Central memory CD4-positive, alpha-beta T cell (primary cell): ENCODE measurements around the gene PLXNC1.

Source experiments
- DNase-seq: peaks from one replicate; pipeline ENCODE4 v3.0.0; 2022

Gene PLXNC1

DNA sequence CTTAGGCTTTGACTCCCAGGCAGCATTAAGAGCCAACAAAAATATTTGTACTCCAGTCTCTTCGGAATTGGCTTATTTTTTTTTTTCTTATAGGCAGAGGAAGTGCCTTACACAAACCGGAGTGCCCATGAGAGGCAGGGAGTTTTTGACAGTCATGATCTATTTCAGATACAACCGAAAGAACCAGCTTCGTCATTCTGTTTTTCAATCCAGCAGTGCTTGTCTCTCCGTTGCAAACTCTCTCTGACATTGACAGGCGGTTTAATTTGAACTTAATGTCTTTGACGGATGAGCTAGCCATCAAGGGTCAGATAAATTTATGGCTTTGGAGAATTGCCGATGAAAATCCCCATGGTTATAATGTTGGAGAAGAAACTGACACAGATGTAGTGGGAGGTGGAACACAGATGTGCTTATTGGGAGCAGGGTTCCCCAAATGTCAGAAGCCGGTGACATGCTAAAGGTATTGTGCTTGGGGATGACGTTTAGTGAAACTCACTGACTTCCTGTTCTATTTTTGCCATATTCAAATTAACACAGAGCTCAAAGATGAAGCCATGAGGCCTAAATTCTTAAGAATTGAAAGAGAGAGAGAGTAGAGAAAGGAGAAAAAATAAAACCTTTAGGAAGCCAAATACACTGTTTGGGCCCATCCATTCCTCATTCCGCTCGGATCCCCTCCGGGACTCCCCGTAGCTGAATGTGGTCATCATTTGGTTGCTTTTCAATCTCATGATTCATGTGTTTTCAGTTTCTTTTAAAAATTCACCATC lies 59.7 kb downstream of the PLXNC1 start:
- peak; percentile 52 for DNase-seq

- DNase-seq = no peak
Measured at GRCh38 chr12:94208622-94208966, 60.2 kb downstream of the PLXNC1 start.

- DNase-seq = no peak
Measured at GRCh38 chr12:94209240-94209639, 60.9 kb downstream of the PLXNC1 start.

- DNase-seq = no peak
Measured at GRCh38 chr12:94211021-94211420, 62.6 kb downstream of the PLXNC1 start.

DNA sequence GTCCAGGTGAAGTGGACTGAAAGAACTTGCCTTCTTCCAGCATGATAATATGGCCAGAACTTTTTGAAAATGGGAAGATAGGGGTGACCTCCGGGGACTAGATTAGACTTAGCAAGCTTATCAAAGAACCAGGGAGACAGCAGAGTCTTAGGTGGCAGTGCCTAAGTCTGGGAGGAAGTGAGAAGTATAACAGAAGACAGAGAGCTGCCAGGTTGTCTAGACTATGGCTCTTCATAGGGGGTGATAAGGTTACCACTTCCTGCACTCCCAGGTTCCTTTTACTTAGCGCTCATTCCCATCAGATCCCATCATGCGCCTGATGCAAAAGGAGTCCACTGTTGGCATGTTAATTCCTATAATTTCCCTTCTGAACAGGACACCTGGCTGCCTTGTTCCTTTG lies 69.9 kb downstream of the PLXNC1 start:
- DNase-seq = no peak

DNA sequence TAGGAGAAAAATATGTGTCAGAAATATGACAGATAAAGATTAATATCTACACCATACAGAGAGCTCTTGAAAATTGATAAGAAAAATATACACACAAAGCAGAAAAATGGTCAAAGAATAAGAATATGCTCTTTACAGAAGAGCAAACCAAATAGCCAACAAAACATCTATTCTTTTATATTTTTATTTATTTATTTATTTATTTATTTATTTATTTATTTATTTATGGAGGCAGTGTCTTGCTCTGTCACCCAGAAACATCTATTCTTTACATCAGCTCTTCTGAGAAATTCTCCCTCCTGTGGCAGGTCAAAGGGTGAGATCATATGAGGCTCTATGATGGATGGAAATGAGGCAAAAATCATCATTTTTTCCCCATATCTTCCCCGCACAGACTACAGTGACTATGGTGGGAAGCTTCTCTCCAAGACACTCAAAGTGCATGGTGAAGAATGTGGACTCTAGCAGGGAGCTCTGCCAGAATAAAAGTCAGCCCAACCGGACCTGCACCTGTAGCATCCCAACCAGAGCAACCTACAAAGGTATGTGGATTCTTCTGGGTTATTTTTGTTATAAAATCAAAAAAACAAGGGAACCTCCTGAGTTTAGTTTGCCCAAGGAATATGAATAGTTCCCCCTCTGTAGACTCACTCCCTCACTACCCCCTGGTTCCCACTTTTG lies 71.4 kb downstream of the PLXNC1 start:
- no peak for DNase-seq

GRCh38 chr12:94220804-94221203 lies 72.4 kb downstream of the PLXNC1 start:
- no peak for DNase-seq

DNA sequence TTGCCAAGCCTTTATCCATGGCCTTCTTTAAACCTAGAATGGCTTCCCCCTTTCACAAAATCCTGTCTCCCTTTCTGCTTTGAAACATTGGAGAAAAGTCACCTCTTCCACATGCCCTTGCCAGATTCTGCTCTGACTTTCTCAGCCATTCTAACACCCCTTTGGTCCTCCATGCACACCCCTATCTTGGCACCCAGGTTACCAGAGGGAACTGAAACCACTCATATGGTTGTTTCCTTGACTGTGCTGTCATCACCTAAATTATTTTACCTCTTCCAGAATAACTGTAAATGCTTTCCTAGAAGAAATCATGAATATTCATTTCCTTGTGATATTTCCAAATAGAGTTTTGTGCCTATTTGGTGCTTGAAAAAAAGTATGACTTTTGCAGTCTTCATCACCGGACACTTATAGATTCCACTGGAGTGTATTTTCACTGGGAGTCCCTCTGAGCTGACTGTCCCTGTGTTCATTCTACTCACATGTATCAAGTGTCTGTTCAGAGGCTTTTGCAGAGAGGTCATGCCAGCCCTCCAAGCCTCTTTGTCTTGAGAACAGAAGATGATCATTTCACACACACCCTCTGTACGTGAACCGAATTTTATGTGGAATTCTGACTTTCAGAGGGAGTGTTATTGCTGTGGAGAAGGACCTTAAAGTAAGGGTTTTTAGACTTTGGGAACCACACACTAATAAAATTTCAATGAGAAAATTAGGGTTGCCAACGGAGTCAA lies 74.1 kb downstream of the PLXNC1 start:
- DNase-seq = no peak

DNA sequence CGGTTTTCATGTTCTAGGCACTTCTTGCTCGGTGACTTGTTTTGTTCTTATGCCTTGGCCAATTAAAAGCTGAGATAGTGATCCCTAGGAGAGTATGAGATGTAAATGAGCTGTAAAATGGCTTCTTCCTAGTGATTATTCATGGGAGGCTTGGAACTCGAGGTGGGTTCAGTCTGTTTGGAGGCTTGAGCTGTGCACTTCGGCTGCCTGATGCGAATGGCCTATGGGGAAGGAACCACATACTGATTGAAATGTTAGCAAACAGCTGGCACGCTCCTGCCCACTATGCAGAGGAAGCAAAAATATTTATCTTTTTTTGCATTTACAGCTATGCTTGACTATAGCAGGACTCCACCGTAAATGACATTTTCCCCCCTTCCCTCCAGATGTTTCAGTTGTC lies 75.5 kb downstream of the PLXNC1 start:
- no peak for DNase-seq

- DNase-seq = no peak
Measured at GRCh38 chr12:94225506-94225905, 77.1 kb downstream of the PLXNC1 start.

DNA sequence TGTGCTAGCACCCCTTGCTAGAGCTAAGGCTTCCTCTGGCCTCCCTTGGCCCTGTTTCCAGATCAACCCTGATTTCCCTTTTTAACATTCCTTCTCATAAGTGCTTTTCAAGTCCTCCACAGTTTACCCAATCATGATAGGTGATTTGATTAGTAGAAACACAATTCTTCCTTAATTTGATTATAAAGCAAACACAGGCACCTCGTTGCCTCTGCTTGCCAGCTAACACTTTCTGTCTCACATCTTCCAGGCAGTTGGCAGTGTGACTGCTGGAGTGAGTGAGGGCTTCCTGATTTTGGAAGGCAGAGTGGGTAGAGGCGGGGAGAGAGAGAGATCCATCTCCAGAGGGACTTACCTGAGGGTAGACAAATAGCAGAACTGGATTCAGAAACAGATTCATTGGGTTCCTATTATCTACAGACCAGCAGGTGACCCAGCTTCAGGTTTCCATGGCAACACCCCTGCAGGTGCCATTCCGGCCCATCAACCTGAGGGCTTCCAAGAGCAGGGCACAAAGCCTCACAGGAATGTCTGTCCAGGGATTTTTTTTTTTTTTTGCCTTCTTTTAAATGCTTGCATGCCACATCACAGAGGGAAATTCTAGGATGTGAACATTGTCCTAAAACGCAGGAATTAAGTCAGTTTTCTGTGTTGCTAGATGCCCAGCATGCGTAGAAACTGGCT lies 77.7 kb downstream of the PLXNC1 start:
- DNase-seq = no peak

GRCh38 chr12:94227066-94227465 lies 78.7 kb downstream of the PLXNC1 start:
- no peak for DNase-seq

DNA sequence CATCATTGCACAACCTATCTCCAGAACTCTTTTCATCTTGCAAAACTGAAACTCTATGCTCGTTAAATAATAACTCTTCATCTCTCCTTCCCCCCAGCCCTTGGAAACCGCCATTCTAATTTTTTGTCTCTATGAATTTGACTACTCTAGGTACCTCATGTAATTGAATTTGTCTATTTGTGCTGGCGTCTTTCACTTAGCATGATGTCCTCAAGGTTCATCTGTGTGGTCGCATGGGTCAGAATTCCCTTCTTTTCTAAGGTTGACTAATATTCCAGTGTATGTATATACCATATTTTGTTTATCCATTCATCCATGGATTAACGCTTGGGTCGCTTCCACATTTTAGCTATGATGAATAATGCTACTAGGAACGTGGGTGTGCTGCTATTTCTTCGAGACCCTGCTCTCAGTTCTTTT lies 80.1 kb downstream of the PLXNC1 start:
- DNase-seq = no peak

DNA sequence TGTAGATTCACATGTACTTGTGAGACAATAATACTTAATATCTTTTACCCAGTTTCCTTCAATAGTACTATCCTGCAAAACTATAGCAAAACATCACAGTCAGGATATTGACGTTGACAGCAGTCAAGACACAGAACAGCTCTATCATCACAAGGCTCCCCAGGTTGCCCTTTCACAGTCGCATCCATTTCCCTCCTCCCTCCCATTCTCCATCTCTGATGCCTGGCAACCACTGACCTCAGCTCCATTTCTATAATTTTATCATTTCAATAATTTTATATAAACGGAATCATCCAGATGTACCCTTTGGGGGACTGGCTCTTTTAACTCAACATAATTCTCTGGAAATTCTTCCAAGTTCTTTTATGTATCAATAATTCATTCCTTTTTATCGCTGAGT lies 81.5 kb downstream of the PLXNC1 start:
- DNase-seq = no peak

DNA sequence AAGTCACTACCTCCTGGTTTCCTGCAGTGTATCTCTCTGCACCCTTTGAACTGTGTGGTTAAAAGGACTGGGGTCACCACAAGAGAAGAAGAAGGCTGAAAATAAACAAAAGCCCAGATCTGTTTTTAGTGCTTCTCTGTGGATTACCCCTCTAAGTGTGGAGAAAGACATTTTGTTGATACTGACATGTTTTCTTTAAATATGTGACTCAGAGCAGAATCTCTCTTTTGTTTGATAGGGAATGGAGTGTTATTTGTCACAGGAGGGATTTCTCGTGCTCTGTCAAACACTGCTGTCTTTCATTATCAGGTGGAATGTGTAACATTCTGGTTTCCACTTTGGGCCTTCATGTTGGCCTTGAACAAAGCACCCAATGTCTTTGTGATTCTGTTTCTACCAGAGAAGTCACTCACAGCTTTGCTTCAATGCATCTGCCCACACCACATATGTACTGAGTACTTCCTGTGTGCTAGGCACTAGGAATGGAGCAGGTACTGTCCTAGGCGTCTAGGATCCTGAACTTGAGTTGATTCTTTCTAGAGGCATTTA lies 82.1 kb downstream of the PLXNC1 start:
- no peak for DNase-seq

- DNase-seq = no peak
Measured at GRCh38 chr12:94231709-94232108, 83.3 kb downstream of the PLXNC1 start.

GRCh38 chr12:94235848-94236247 lies 87.5 kb downstream of the PLXNC1 start:
- DNase-seq = no peak

GRCh38 chr12:94239332-94239993 lies 91.1 kb downstream of the PLXNC1 start:
- DNase-seq = no peak

DNA sequence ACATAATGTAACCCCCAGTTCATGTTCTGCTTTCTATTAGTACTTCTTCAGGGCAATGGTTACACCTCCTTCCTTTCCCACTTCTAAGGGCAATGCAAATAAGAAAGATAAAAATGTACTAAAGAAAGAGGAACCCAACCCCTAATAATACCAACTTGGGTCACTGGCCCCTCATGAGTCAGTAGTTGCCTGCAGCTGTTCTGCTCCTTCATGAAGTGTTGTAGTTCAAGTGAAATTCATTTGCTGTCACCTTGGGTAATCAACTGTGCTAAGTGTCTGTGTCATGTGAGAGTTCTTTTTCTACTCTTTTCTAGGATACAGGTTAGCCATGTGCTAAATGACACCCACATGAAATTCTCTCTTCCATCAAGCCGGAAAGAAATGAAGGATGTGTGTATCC lies 91.8 kb downstream of the PLXNC1 start:
- DNase-seq = no peak

GRCh38 chr12:94242901-94243300 lies 94.5 kb downstream of the PLXNC1 start:
- DNase-seq = no peak

- DNase-seq = peak; percentile 2
Measured at GRCh38 chr12:94244165-94245133, 96.1 kb downstream of the PLXNC1 start.
